Nephron (organoid): ENCODE results near the gene TBC1D7.

Experiments used
- H3K27ac Mint-ChIP-seq, 3 experiments: 2 replicates each; pipeline ENCODE4 v1.8.0; 2020; ENCODE audit warnings: mixed read lengths in 3 of 3, mild to moderate bottlenecking in 2 of 3, moderate library complexity in 1 of 3
- H3K27me3 Mint-ChIP-seq: 2 replicates; pipeline ENCODE4 v1.8.0; 2021; ENCODE audit warnings: low read depth, mild to moderate bottlenecking, moderate library complexity, mixed read lengths
- H3K36me3 Mint-ChIP-seq: 2 replicates; pipeline ENCODE4 v1.8.0; 2020; ENCODE audit warnings: low read depth, mixed read lengths
- H3K4me1 Mint-ChIP-seq: 2 replicates; pipeline ENCODE4 v1.8.0; 2020; ENCODE audit warnings: mixed read lengths
- H3K4me3 Mint-ChIP-seq, 3 experiments: 2 replicates each; pipeline ENCODE4 v1.8.0; 2020; ENCODE audit warnings: mild to moderate bottlenecking in 3 of 3, mixed read lengths in 3 of 3, moderate library complexity in 2 of 3
- H3K9me3 Mint-ChIP-seq: 2 replicates; pipeline ENCODE4 v1.8.0; 2020; ENCODE audit warnings: mixed read lengths
- CTCF ChIP-seq, 3 experiments: fragments of 200-600 bp; sonication (generic); IDR thresholded peaks; one replicate each; pipeline ENCODE4 v1.5.0; 2021; ENCODE audit warnings: antibody characterized with exemption in 3 of 3; ENCODE audit not compliant: unreplicated experiment in 3 of 3

TBC1D7 gene

GRCh38 chr6:13285705-13286104 lies 42.6 kb downstream of the TBC1D7 start:
- Mint-ChIP-seq H3K4me1 (peaks cover 8% of the 10 kb centered on the region), H3K27me3 (peaks cover 5% of the 10 kb centered on the region), H3K4me3 (no peak overlapping the region), H3K9me3 (peaks cover 30% of the 10 kb centered on the region), H3K27ac (no peak overlapping the region), H3K36me3 (peaks cover 64% of the 10 kb centered on the region)
- no peak for TF ChIP-seq CTCF (IDR thresholded peaks at IDR 0.05; ENCODE audit: unreplicated experiment in 3 of 3)

GRCh38 chr6:13284646-13285045 lies 43.7 kb downstream of the TBC1D7 start:
- H3K9me3 Mint-ChIP-seq = peaks cover 30% of the 10 kb centered on the region
- H3K4me3 Mint-ChIP-seq = no peak overlapping the region
- TF ChIP-seq CTCF (IDR thresholded peaks at IDR 0.05; ENCODE audit: unreplicated experiment in 3 of 3) = no peak
- no peak overlapping the region for H3K27ac Mint-ChIP-seq
- no peaks in the 10 kb centered on the region for H3K4me1 Mint-ChIP-seq
- H3K36me3 Mint-ChIP-seq = peaks cover 55% of the 10 kb centered on the region
- peaks cover 5% of the 10 kb centered on the region for H3K27me3 Mint-ChIP-seq

GRCh38 chr6:13283331-13283730 lies 45.0 kb downstream of the TBC1D7 start:
- H3K9me3 Mint-ChIP-seq = peaks cover 21% of the 10 kb centered on the region
- H3K4me3 Mint-ChIP-seq = no peak overlapping the region
- no peak for TF ChIP-seq CTCF (IDR thresholded peaks at IDR 0.05; ENCODE audit: unreplicated experiment in 3 of 3)
- H3K27me3 Mint-ChIP-seq = peaks cover 5% of the 10 kb centered on the region
- H3K36me3 Mint-ChIP-seq = peaks cover 42% of the 10 kb centered on the region
- peaks cover 10% of the 10 kb centered on the region for H3K4me1 Mint-ChIP-seq
- no peak overlapping the region for H3K27ac Mint-ChIP-seq

GRCh38 chr6:13282393-13283069 lies 45.8 kb downstream of the TBC1D7 start:
- no peak for TF ChIP-seq CTCF (IDR thresholded peaks at IDR 0.05; ENCODE audit: unreplicated experiment in 3 of 3)
- H3K36me3 Mint-ChIP-seq = peaks cover 35% of the 10 kb centered on the region
- H3K4me1 Mint-ChIP-seq = peaks cover 10% of the 10 kb centered on the region
- H3K27me3 Mint-ChIP-seq = peaks cover 5% of the 10 kb centered on the region
- no peak overlapping the region for H3K4me3 Mint-ChIP-seq
- H3K27ac Mint-ChIP-seq = no peak overlapping the region
- peaks cover 18% of the 10 kb centered on the region for H3K9me3 Mint-ChIP-seq

GRCh38 chr6:13281686-13282085 lies 46.7 kb downstream of the TBC1D7 start:
- Mint-ChIP-seq H3K9me3 (peaks cover 11% of the 10 kb centered on the region), H3K27me3 (peaks cover 5% of the 10 kb centered on the region), H3K27ac (no peak overlapping the region), H3K4me1 (peaks cover 10% of the 10 kb centered on the region), H3K4me3 (no peak overlapping the region), H3K36me3 (peaks cover 32% of the 10 kb centered on the region)
- no peak for TF ChIP-seq CTCF (IDR thresholded peaks at IDR 0.05; ENCODE audit: unreplicated experiment in 3 of 3)

GRCh38 chr6:13280254-13280653 lies 48.1 kb downstream of the TBC1D7 start:
- TF ChIP-seq CTCF (IDR thresholded peaks at IDR 0.05; ENCODE audit: unreplicated experiment in 3 of 3) = no peak
- peaks cover 5% of the 10 kb centered on the region for H3K27me3 Mint-ChIP-seq
- H3K9me3 Mint-ChIP-seq = peaks cover 6% of the 10 kb centered on the region
- H3K36me3 Mint-ChIP-seq = peaks cover 19% of the 10 kb centered on the region
- no peak overlapping the region for H3K27ac Mint-ChIP-seq
- H3K4me1 Mint-ChIP-seq = peaks cover 10% of the 10 kb centered on the region
- no peak overlapping the region for H3K4me3 Mint-ChIP-seq
